NCI-H2196 (cell line): Measurements from ENCODE around the gene NEIL1.
A peak's percentile ranks its signal among the peaks of the same experiment; 100 is the strongest.

Experiments
- DNase-seq: peaks from one replicate; lab custom pipeline; 2025; ENCODE audit not compliant: unreplicated experiment; lab: John Stamatoyannopoulos, UW

The NEIL1 gene

GRCh38 chr15:75355369-75355768 is 8.5 kb downstream of the NEIL1 start:
- no peak for DNase-seq

- DNase-seq = no peak
Observed at GRCh38 chr15:75356006-75356405, 9.2 kb downstream of the NEIL1 start.

GRCh38 chr15:75356517-75356916 is 9.7 kb downstream of the NEIL1 start:
- no peak for DNase-seq

- DNase-seq = no peak
Observed at GRCh38 chr15:75357976-75358673, 11.3 kb downstream of the NEIL1 start.

- no peak for DNase-seq
Observed at GRCh38 chr15:75358771-75359536, 12.1 kb downstream of the NEIL1 start.

GRCh38 chr15:75359537-75360250 is 12.9 kb downstream of the NEIL1 start:
- DNase-seq = no peak

GRCh38 chr15:75360391-75360790 is 13.6 kb downstream of the NEIL1 start:
- no peak for DNase-seq

GRCh38 chr15:75360856-75361255 is 14.0 kb downstream of the NEIL1 start:
- DNase-seq = no peak

GRCh38 chr15:75361361-75361988 is 14.6 kb downstream of the NEIL1 start:
- no peak for DNase-seq

GRCh38 chr15:75361989-75362641 is 15.3 kb downstream of the NEIL1 start:
- no peak for DNase-seq

GRCh38 chr15:75362642-75363249 is 15.9 kb downstream of the NEIL1 start:
- no peak for DNase-seq

GRCh38 chr15:75363786-75364185 is 16.9 kb downstream of the NEIL1 start:
- DNase-seq = no peak

GRCh38 chr15:75364881-75365280 is 18.0 kb downstream of the NEIL1 start:
- no peak for DNase-seq

- no peak for DNase-seq
Observed at GRCh38 chr15:75366163-75366562, 19.3 kb downstream of the NEIL1 start.

- DNase-seq = no peak
Observed at GRCh38 chr15:75367006-75367405, 20.2 kb downstream of the NEIL1 start.

GRCh38 chr15:75367406-75367912 is 20.6 kb downstream of the NEIL1 start:
- no peak for DNase-seq

- DNase-seq = peak; percentile 91
Observed at GRCh38 chr15:75367913-75368688, 21.3 kb downstream of the NEIL1 start, which contains the start of gene MAN2C1. MAN2C1 (minus strand) TSS chr15:75368607; CDS start chr15:75368583, 24 bp downstream.

GRCh38 chr15:75368689-75369239 is 21.9 kb downstream of the NEIL1 start:
- DNase-seq = no peak
